Upper lobe of left lung (tissue), 6 donors: ENCODE results near the gene GPER1. TPM values are rescaled to one million over a fixed set of nuclear protein-coding genes. Genes with fewer than 3 reads are reported as not detected.

Experiments
- ATAC-seq, 2 donors: fragments of 200-7000 bp; cut with Tn5 transposase; one replicate each; pipeline ENCODE4 v1.9.1; 2022; ENCODE audit warnings: mild to moderate bottlenecking in 2 of 2, moderate library complexity in 2 of 2; ENCODE audit not compliant: low FRiP score in 2 of 2
- DNase-seq, 2 donors: peaks; one replicate each; pipeline ENCODE4 v3.0.0-alpha.2; 2019 to 2020
- H3K27ac ChIP-seq, 4 donors: fragments of 200-600 bp; sonication (generic); one replicate each; pipeline ENCODE4 v1.5.1; 2016 to 2019
- H3K27me3 ChIP-seq, 4 donors: fragments of 200-600 bp; sonication (generic); one replicate each; pipeline ENCODE4 v1.5.1; 2017 to 2019
- H3K36me3 ChIP-seq, 4 donors: fragments of 200-600 bp; sonication (generic); one replicate each; pipeline ENCODE4 v1.5.1; 2016 to 2019
- H3K4me1 ChIP-seq, 4 donors: fragments of 200-600 bp; sonication (generic); one replicate each; pipeline ENCODE4 v1.5.1; 2018 to 2019
- H3K4me3 ChIP-seq, 4 donors: fragments of 200-600 bp; sonication (generic); one replicate each; pipeline ENCODE4 v1.5.1; 2017 to 2019; ENCODE audit warnings: mild to moderate bottlenecking in 2 of 4, moderate library complexity in 1 of 4
- H3K9me3 ChIP-seq, 4 donors: fragments of 200-600 bp; sonication (generic); one replicate each; pipeline ENCODE4 v1.5.1; 2018 to 2019
- EP300 ChIP-seq, 4 donors: sonication (generic); formaldehyde crosslinking; IDR thresholded peaks; one replicate each; pipeline ENCODE4 v1.5.1; 2017; ENCODE audit warnings: antibody characterized with exemption in 4 of 4, control low read depth in 2 of 4
- POLR2A ChIP-seq, 4 donors: fragments of 450-650 bp; IDR thresholded peaks; one replicate each; pipeline ENCODE4 v1.5.1; 2016 to 2017; ENCODE audit warnings: antibody characterized with exemption in 4 of 4, mild to moderate bottlenecking in 2 of 4
- POLR2AphosphoS5 ChIP-seq, 2 donors: sonication (generic); formaldehyde crosslinking; IDR thresholded peaks; one replicate each; pipeline ENCODE4 v1.5.1; 2017; ENCODE audit warnings: antibody characterized with exemption in 2 of 2
- WGBS, 2 donors: methylation state at CpG; one replicate each; pipeline ENCODE4 v1.1.5; 2017 to 2018; 5-methylcytosine and 5-hydroxymethylcytosine counted together
- total RNA-seq, 6 donors: library from RNA; depleted of rRNA in 4 of 6; stranded (reverse); fragments of >200 nt in 4 of 6; gene quantifications; one replicate each; pipeline versions ENCODE4 v1.1.0 to v1.2.1, GENCODE V29; 2016 to 2021
- TF ChIP-seq, protein P1 (sequence below), 6 experiments: fragments of 450-650 bp in 4 of 6; fragments of 200-600 bp in 2 of 6; sonication (generic) in 2 of 6; IDR thresholded peaks; one replicate each; pipeline ENCODE4 v1.5.1; 2016 to 2019; ENCODE audit warnings: antibody characterized with exemption in 6 of 6
- donor health status: DM: no; HTN: no; CAD: no; lungs with moderate emphysema.
- donor health status: DM: no; HTN: yes; CAD: no; lungs with severe emphysema.

The GPER1 gene
- total RNA-seq, 6 donors from 2014 or later: 6.5 to 24.7 (median 8.5) TPM

DNA sequence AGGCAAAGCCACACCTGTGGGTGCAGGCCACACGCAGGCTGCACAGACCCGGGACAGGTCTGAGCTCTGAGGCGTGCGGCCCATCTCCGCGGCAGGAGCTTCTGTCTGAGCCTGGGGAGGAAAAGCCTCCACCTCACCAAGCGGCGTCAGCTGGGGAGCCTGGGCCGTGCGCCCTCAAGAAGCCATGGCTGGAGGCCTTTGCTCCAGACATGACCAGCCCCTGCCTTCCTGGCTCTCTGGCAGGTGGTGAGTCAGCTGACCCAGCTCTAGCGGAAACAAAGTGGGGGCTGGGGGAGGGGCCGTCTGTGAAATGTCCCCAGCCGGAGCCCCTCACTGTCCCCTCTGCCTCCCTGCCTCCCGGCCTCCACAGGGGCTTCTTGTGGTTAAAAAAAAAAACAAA, 12.5 kb downstream of the GPER1 start:
- Histone ChIP-seq H3K4me1 (peaks cover 0 to 16% (median 9%) of the 10 kb centered on the region in 4 donors), H3K27ac (no peak overlapping the region), H3K9me3 (no peaks in the 10 kb centered on the region), H3K36me3 (no peaks in the 10 kb centered on the region), H3K27me3 (no peaks in the 10 kb centered on the region), H3K4me3 (no peak overlapping the region)
- 82 to 88% methylated on average over 4 to 13 of the region's 14 CpGs for WGBS, 2 donors
- DNase-seq: no peak
- TF ChIP-seq, protein P1, sequence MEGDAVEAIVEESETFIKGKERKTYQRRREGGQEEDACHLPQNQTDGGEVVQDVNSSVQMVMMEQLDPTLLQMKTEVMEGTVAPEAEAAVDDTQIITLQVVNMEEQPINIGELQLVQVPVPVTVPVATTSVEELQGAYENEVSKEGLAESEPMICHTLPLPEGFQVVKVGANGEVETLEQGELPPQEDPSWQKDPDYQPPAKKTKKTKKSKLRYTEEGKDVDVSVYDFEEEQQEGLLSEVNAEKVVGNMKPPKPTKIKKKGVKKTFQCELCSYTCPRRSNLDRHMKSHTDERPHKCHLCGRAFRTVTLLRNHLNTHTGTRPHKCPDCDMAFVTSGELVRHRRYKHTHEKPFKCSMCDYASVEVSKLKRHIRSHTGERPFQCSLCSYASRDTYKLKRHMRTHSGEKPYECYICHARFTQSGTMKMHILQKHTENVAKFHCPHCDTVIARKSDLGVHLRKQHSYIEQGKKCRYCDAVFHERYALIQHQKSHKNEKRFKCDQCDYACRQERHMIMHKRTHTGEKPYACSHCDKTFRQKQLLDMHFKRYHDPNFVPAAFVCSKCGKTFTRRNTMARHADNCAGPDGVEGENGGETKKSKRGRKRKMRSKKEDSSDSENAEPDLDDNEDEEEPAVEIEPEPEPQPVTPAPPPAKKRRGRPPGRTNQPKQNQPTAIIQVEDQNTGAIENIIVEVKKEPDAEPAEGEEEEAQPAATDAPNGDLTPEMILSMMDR (IDR thresholded peaks at IDR 0.05): no peak
- no peak for TF ChIP-seq EP300 (IDR thresholded peaks at IDR 0.05)
- no peak for TF ChIP-seq POLR2AphosphoS5 (IDR thresholded peaks at IDR 0.05)
- no peak for TF ChIP-seq POLR2A (IDR thresholded peaks at IDR 0.05)
- no peak for ATAC-seq

DNA sequence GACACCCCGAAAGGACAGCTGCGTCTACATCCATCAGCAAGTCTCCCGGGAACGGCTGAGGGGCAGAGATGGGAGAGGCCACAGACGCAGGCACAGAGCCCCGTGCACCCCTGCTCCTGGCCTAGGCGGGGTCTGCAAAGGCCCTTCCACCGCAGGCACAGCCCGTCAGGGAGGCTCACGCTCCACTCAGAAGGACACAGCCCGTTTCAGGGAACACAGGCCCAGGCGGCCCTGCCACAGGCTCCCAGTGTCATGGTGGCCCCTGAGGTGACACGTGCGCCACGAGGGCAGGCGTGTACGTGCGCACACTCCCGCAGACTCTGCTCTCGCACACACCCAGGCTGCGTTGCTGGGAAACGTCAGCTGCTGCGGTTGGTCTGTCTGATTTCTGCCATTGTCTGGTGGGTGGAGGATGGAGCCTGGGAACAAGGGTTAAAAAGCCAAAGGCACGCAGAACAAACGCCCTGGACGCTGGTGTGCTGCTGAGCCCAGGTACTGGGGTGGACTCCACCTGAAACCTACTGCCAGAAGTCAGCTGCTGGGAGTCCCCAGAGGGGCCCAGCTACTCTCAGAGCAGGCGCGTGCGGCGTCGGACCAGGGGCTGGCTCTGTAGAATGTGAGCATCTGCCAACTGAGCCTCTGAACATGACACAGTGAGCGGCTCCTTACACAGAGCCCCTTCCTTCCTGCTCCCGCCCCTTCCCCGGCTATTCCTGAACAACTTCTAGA, 13.1 kb downstream of the GPER1 start:
- H3K27me3 ChIP-seq: no peaks in the 10 kb centered on the region
- no peaks in the 10 kb centered on the region for H3K36me3 ChIP-seq
- H3K4me3 ChIP-seq: no peak overlapping the region
- DNase-seq: peak in 1 of 2 donors; percentile 80
- ATAC-seq: no peak
- TF ChIP-seq EP300 (IDR thresholded peaks at IDR 0.05) (no peak), POLR2AphosphoS5 (IDR thresholded peaks at IDR 0.05) (no peak), POLR2A (IDR thresholded peaks at IDR 0.05) (no peak)
- TF ChIP-seq, protein P1 (IDR thresholded peaks at IDR 0.05): no peak
- H3K27ac ChIP-seq: no peak overlapping the region
- peaks cover 0 to 11% (median 4%) of the 10 kb centered on the region in 4 donors for H3K4me1 ChIP-seq
- 89 to 90% methylated on average over 7 to 31 of the region's 34 CpGs for WGBS, 2 donors
- H3K9me3 ChIP-seq: no peaks in the 10 kb centered on the region

DNA sequence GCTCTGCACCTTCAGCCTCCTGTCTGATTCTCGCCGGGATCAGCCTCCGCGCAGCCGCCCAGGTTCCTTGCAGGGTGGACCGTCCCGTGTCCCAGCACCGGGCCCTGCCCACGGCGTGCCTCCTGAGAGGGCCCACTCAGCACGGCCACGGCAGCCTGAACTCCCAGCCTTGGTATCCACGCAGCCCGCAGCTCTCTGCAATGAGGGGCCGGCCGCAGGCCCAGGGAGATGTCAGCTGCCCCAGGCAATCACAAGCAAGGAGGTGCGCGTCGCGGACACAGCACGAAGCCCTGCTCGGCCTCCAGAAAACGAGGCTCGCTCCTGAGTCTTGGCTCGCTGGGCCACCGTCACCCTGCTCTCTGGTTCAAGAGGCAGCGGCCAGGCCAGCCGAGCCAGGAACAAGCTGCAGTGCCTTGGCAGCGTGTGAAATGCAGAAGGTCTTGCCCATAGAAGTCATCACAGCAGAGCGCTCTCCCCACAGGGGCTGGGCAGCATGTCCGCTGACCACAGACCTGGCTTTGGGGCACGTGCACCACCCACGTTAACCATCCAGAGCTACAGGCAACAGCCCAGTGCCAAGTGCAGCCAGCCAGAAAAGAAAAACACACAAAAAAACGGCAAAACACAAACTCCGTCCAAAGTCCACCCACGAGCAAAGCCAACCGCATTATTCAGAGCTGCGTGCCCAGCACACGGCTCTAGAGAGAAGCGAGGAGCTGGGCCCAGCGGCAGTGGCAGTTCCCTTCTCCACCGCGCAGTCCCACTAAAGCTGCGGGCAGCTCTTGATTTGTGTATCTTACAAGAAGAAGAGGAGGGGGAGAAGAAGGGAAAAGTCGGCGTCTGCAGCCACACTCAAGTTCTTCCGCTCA, 13.9 kb downstream of the GPER1 start:
- TF ChIP-seq POLR2A (IDR thresholded peaks at IDR 0.05) (no peak), POLR2AphosphoS5 (IDR thresholded peaks at IDR 0.05) (no peak), EP300 (IDR thresholded peaks at IDR 0.05) (no peak)
- TF ChIP-seq, protein P1 (IDR thresholded peaks at IDR 0.05): no peak
- peaks cover 0 to 3% (median 0%) of the 10 kb centered on the region in 4 donors for H3K4me1 ChIP-seq
- ATAC-seq (no peak), DNase-seq (peak in 1 of 2 donors; percentile 78)
- no peaks in the 10 kb centered on the region for H3K9me3 ChIP-seq
- H3K27ac ChIP-seq: no peak overlapping the region
- WGBS, 2 donors: 91 to 92% methylated on average over 19 to 47 of the region's 47 CpGs
- no peaks in the 10 kb centered on the region for H3K36me3 ChIP-seq
- no peaks in the 10 kb centered on the region for H3K27me3 ChIP-seq
- no peak overlapping the region for H3K4me3 ChIP-seq

DNA sequence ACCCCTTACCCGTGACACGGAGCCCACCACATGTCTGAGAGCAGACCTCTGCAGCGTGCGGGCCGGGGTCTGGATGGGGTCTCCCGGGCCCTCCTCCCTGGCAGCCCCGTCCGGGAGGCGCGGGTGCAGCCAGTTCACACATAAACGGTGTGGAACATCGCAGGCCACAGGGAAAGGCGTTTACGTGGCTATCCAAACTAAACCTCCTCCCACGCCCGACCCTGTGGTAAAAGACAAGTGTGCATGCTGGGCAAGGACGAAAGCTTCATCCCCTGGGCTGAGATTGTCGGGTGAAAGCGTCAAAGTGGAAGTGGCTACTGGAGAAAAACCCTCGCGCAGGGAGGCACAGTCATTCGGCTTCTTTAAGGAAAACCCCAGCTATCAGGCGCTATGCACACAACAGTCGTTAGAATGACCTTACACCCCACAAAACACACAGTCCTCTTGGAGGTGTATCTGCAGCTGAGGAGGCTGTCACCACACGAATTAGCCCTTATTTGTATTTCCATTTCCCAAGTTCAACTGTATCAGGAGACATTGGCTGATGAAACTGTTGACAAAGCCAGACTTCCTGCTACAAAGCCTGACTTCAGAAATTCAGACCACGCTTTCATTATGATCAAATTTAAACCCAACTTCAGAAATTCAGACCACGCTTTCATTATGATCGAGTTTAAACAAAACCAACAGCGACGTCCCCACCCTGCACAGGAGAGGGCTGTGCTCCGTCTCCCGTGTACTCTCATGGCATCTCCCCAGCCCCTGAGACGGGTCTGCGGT, 15.3 kb downstream of the GPER1 start:
- DNase-seq (no peak), ATAC-seq (no peak)
- Histone ChIP-seq H3K27me3 (no peaks in the 10 kb centered on the region), H3K36me3 (no peaks in the 10 kb centered on the region), H3K27ac (no peak overlapping the region), H3K4me3 (no peak overlapping the region), H3K4me1 (no peaks in the 10 kb centered on the region), H3K9me3 (no peaks in the 10 kb centered on the region)
- 77 to 80% methylated on average over 28 to 34 of the region's 34 CpGs for WGBS, 2 donors
- TF ChIP-seq POLR2AphosphoS5 (IDR thresholded peaks at IDR 0.05) (no peak), EP300 (IDR thresholded peaks at IDR 0.05) (no peak), POLR2A (IDR thresholded peaks at IDR 0.05) (no peak)
- TF ChIP-seq, protein P1 (IDR thresholded peaks at IDR 0.05): no peak
